ENCODE results near the gene CLASRP.
"Not testable (repeated sequence)": the region's sequence is repeated elsewhere in the genome, so short reads cannot be mapped to it uniquely, and the experiment has no call there.

The CLASRP gene

DNA sequence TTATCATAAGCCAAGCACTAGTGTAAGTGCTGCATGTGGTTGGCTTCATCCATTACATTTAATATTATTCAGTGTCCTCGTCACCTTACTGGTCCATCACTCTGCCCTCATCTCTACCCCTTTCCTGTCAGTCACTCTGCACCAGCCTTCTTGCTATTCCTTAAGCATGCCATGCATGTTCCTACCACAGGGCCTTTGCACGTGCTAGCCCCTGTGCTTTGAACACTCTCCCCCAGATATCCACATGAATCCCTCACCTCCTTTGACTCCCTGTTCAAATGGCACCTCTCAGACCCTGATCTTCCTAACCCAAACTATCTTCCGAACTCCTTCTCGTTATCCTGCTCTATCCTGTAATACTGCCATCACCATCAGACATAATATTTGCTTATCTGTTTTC, 40.8 kb upstream of the CLASRP start:
- H3F3A ChIP-seq (ENCODE audit: insufficient read depth, low read length): peaks cover 8% of the 10 kb centered on the region
- peaks cover 25% of the 10 kb centered on the region for H3K4me1 ChIP-seq (ENCODE audit: low read length)
- no peak overlapping the region for H3K4me2 ChIP-seq (ENCODE audit: low read depth, low read length)
- no peak overlapping the region for H3K4me3 ChIP-seq (ENCODE audit: low read length)
- TF ChIP-seq EZH2phosphoT487 (IDR thresholded peaks at IDR 0.05; ENCODE audit: low read length): no peak
- H3K27me3 ChIP-seq (replicated peaks; ENCODE audit: insufficient read depth, low read length): no peaks in the 10 kb centered on the region
- no peak overlapping the region for H2AFZ ChIP-seq (ENCODE audit: low read length)
- H3K9me2 ChIP-seq (replicated peaks; ENCODE audit: insufficient read depth, low read length): no peaks in the 10 kb centered on the region
- no peaks in the 10 kb centered on the region for H3K36me3 ChIP-seq (replicated peaks; ENCODE audit: insufficient read depth, low read length)
- DNase-seq: no peak
- no peak overlapping the region for H3K27ac ChIP-seq (ENCODE audit: low read length)
- no peaks in the 10 kb centered on the region for H3K9me3 ChIP-seq (replicated peaks; ENCODE audit: insufficient read depth, low read length)
- H4K20me1 ChIP-seq (ENCODE audit: insufficient read depth, low read length): no peaks in the 10 kb centered on the region
- peaks cover 9% of the 10 kb centered on the region for H3K79me2 ChIP-seq (ENCODE audit: low read length)
- no peak overlapping the region for H3K9ac ChIP-seq (ENCODE audit: low read length)

GRCh38 chr19:44999131-44999925, 39.5 kb upstream of the CLASRP start:
- not testable (repeated sequence) for H4K20me1 ChIP-seq (ENCODE audit: insufficient read depth, low read length); H3K36me3 ChIP-seq (replicated peaks; ENCODE audit: insufficient read depth, low read length); H3K9me2 ChIP-seq (replicated peaks; ENCODE audit: insufficient read depth, low read length); H3K4me2 ChIP-seq (ENCODE audit: low read depth, low read length); H3F3A ChIP-seq (ENCODE audit: insufficient read depth, low read length); H3K9me3 ChIP-seq (replicated peaks; ENCODE audit: insufficient read depth, low read length); H3K9ac ChIP-seq (ENCODE audit: low read length); H3K4me3 ChIP-seq (ENCODE audit: low read length); H3K27me3 ChIP-seq (replicated peaks; ENCODE audit: insufficient read depth, low read length)
- Histone ChIP-seq H3K4me1 (ENCODE audit: low read length) (peaks cover 25% of the 10 kb centered on the region), H3K27ac (ENCODE audit: low read length) (peak overlapping the region; percentile 35; the same call in 1 of the 2 replicates), H2AFZ (ENCODE audit: low read length) (0 out of 2 replicates have a peak overlapping the region, but pooled peaks have one; percentile 30), H3K79me2 (ENCODE audit: low read length) (peaks cover 13% of the 10 kb centered on the region)
- peak; percentile 45 for DNase-seq

DNA sequence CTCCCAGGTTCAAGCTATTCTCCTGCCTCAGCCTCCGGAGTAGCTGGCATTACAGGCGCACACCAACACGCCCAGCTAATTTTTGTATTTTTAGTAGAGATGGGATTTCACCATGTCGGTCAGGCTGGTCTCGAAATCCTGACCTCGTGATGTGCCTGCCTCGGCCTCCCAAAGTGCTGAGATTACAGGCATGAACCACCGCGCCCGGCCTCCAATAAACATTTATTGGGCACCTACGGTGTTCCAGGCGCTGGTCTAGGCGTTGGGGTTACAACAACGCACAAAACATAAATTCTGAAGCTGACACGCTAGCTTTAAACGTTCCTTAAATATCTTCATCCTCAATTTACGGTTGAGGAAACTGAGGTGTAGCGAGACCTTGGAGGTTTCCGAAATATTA, 38.2 kb upstream of the CLASRP start:
- Histone ChIP-seq H3K9ac (ENCODE audit: low read length) (peak overlapping the region; percentile 50; the same call in 1 of the 2 replicates), H3K4me1 (ENCODE audit: low read length) (peaks cover 25% of the 10 kb centered on the region), H3K79me2 (ENCODE audit: low read length) (peaks cover 13% of the 10 kb centered on the region), H3K4me2 (ENCODE audit: low read depth, low read length) (peak overlapping the region; percentile 93), H3K4me3 (ENCODE audit: low read length) (peak overlapping the region; percentile 52), H2AFZ (ENCODE audit: low read length) (peak overlapping the region; percentile 94), H3K27ac (ENCODE audit: low read length) (peak overlapping the region; percentile 3; the same call in 1 of the 2 replicates)
- not testable (repeated sequence) for DNase-seq; H3K36me3 ChIP-seq (replicated peaks; ENCODE audit: insufficient read depth, low read length); H4K20me1 ChIP-seq (ENCODE audit: insufficient read depth, low read length); H3K27me3 ChIP-seq (replicated peaks; ENCODE audit: insufficient read depth, low read length); H3K9me3 ChIP-seq (replicated peaks; ENCODE audit: insufficient read depth, low read length); H3F3A ChIP-seq (ENCODE audit: insufficient read depth, low read length); H3K9me2 ChIP-seq (replicated peaks; ENCODE audit: insufficient read depth, low read length)

DNA sequence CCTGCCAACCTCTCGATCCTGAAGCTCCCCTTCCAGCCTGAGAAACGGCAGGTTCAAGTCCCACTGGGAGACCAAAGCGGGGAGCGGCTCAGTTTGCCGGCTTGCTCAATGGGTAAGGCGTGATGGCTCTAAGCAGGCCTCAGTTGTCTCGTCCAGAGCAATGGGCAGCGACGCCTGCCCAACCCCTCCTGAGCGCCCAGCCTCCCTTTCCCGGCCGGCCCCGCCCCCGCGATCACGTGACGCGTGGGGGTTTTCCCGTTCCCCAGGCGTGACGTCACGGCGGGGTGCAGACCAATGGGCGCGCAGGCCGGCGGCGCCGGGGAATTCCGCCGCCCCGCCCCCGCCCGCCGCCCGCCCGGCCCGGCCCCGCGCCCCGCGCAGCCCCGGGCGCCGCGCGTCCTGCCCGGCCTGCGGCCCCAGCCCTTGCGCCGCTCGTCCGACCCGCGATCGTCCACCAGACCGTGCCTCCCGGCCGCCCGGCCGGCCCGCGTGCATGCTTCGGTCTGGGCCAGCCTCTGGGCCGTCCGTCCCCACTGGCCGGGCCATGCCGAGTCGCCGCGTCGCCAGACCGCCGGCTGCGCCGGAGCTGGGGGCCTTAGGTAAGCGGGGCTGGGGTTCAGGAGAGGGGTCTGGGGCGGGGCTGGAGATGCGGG, 37.6 kb upstream of the CLASRP start, which contains the start of gene RELB:
Gene RELB (plus strand): TSS at position 378 of the 653 bp plus-strand sequence. CDS start 116 bp downstream, at position 494.
- peak; percentile 91 for DNase-seq
- Histone ChIP-seq H3K9me3 (replicated peaks; ENCODE audit: insufficient read depth, low read length) (no peaks in the 10 kb centered on the region), H3K4me3 (ENCODE audit: low read length) (peak within 1 kb of the TSS; percentile 89), H3K27me3 (replicated peaks; ENCODE audit: insufficient read depth, low read length) (no peaks in the 10 kb centered on the region), H3K4me2 (ENCODE audit: low read depth, low read length) (peak within 1 kb of the TSS; percentile 93), H3K36me3 (replicated peaks; ENCODE audit: insufficient read depth, low read length) (no peaks in the 10 kb centered on the region; the same call in 1 of the 2 replicates), H3K27ac (ENCODE audit: low read length) (peak within 1 kb of the TSS; percentile 100), H3K79me2 (ENCODE audit: low read length) (peaks cover 16% of the 10 kb centered on the region), H3K9me2 (replicated peaks; ENCODE audit: insufficient read depth, low read length) (no peaks in the 10 kb centered on the region), H3F3A (ENCODE audit: insufficient read depth, low read length) (peaks cover 8% of the 10 kb centered on the region), H4K20me1 (ENCODE audit: insufficient read depth, low read length) (no peaks in the 10 kb centered on the region), H3K4me1 (ENCODE audit: low read length) (peaks cover 23% of the 10 kb centered on the region), H2AFZ (ENCODE audit: low read length) (peak within 1 kb of the TSS; percentile 94), H3K9ac (ENCODE audit: low read length) (peak within 1 kb of the TSS; percentile 100)
- TF ChIP-seq EZH2 (optimal IDR thresholded peaks at IDR 0.05; ENCODE audit: low read depth, low read length) (no peak), EZH2phosphoT487 (IDR thresholded peaks at IDR 0.05; ENCODE audit: low read length) (no peak), CTCF (IDR thresholded peaks at IDR 0.05; ENCODE audit: low read length) (no peak)
